ENCODE results near the gene MSH2.
A peak's percentile ranks its signal among the peaks of the same experiment; 100 is the strongest.

MSH2 gene

DNA sequence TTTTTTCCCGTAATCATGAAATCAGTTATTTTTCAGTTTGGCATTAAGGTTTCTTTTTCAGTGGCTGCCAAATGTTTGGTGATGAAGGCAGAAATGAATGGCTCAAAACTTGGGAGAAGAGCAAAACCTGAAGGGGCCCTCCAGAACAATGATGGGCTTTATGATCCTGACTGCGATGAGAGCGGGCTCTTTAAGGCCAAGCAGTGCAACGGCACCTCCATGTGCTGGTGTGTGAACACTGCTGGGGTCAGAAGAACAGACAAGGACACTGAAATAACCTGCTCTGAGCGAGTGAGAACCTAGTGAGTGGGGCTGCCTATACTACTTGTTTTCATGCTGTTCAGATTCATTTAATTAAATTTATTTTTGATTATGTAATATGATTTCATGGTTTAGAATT, 29.2 kb upstream of the MSH2 start:
- no peaks in the 10 kb centered on the region for H3K27me3 ChIP-seq
- no peak overlapping the region for H3K27ac ChIP-seq
- no peak for TF ChIP-seq Cebpa-rat (IDR thresholded peaks at IDR 0.05)
- H4K20me1 ChIP-seq, result no peaks in the 10 kb centered on the region
- H3K4me1 ChIP-seq, result no peaks in the 10 kb centered on the region
- no peaks in the 10 kb centered on the region for H3K36me3 ChIP-seq
- H3K9me3 ChIP-seq (replicated peaks in 1 of 11), result peaks cover 11 to 15% (median 12%) of the 10 kb centered on the region in 11 experiments; a peak in 21 of 22 replicates
- no peak overlapping the region for H3K4me3 ChIP-seq
- H3K9ac ChIP-seq, result no peak overlapping the region
- H3K4me2 ChIP-seq, result no peak overlapping the region

DNA sequence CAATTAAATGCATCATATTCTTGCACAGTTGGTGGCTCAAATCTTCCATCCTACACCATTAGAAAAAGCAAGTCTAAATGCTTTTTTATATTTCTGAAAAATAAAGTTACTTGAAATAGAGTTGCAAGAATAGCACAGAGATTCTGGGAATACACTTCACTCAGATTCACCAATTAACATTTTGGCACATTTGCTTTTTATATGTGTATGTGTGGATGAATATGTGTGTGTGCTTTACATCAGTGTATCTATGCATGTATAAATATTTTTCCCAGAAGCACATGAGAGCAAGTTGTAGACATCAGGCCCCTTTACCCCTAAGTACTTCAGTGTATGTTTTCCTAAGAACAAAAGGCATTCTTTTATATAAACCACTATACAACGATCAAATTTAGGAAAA, 27.6 kb upstream of the MSH2 start:
- H3K9me3 ChIP-seq (replicated peaks in 1 of 11), result no peaks in the 10 kb centered on the region
- H3K4me3 ChIP-seq, result no peak overlapping the region
- H3K4me1 ChIP-seq, result no peaks in the 10 kb centered on the region
- TF ChIP-seq Cebpa-rat (IDR thresholded peaks at IDR 0.05), result no peak
- H3K9ac ChIP-seq, result no peak overlapping the region
- H3K27ac ChIP-seq, result no peak overlapping the region
- H3K4me2 ChIP-seq, result no peak overlapping the region
- H3K27me3 ChIP-seq, result no peaks in the 10 kb centered on the region
- H4K20me1 ChIP-seq, result no peaks in the 10 kb centered on the region
- H3K36me3 ChIP-seq, result no peaks in the 10 kb centered on the region

DNA sequence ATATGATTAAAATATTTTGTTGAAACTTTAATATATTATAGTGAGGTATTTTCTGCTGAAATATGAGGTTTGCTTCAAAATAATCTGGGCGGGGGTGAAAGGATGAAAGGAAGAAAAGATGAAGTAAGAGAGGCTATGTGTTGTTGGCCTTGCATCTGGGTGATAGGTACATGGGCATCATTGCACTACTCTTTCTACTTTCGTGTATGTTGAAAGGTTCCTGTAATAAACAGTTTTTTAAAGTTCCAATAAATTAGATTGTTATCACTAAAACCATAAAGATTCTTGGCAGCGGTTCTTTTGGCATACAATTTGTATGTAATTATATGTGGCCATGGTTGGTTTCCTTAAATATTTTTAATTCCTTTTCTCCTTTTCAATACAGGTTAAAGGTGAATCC, 23.6 kb upstream of the MSH2 start:
- H3K36me3 ChIP-seq, result no peaks in the 10 kb centered on the region
- no peak overlapping the region for H3K9ac ChIP-seq
- H3K27ac ChIP-seq, result no peak overlapping the region
- no peaks in the 10 kb centered on the region for H3K9me3 ChIP-seq (replicated peaks in 1 of 11)
- no peaks in the 10 kb centered on the region for H4K20me1 ChIP-seq
- no peak overlapping the region for H3K4me3 ChIP-seq
- no peaks in the 10 kb centered on the region for H3K27me3 ChIP-seq
- no peak overlapping the region for H3K4me2 ChIP-seq
- no peaks in the 10 kb centered on the region for H3K4me1 ChIP-seq
- no peak for TF ChIP-seq Cebpa-rat (IDR thresholded peaks at IDR 0.05)

DNA sequence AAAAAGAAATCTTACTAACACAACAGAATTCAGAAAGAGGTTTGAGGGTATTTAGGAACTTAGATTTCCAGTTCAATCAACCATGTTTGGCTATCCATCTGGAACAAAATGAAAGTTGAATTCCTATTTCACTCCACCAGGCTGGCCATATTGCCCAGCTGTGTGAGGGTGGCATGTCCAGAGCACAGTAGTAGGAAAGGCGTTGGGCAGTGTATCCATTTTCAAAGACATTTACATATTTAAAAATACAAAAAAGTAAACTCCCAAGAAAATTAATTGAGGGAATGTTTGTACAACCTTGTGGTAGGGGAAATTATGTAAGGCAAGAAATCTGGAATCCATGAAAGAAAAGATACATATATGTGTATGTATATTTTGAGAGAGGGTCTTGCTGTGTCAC, 21.5 kb upstream of the MSH2 start:
- Histone ChIP-seq H3K9ac (no peak overlapping the region), H3K9me3 (replicated peaks in 1 of 11) (no peaks in the 10 kb centered on the region), H3K4me3 (no peak overlapping the region), H3K4me2 (no peak overlapping the region), H3K27ac (no peak overlapping the region), H3K4me1 (no peaks in the 10 kb centered on the region), H3K36me3 (no peaks in the 10 kb centered on the region), H3K27me3 (no peaks in the 10 kb centered on the region), H4K20me1 (no peaks in the 10 kb centered on the region)
- no peak for TF ChIP-seq Cebpa-rat (IDR thresholded peaks at IDR 0.05)

DNA sequence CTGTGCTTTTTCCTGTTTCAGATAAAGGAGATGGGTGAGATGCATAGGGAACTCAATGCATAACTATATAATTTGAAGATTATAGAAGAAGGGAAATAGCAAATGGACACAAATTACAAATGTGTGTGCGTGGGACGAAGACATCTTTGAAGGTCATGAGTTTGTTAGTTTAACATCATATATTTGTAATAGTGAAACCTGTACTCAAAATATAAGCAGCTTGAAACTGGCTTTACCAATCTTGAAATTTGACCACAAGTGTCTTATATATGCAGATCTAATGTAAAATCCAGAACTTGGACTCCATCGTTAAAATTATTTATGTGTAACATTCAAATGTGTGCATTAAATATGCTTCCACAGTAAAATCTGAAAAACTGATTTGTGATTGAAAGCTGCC, 16.4 kb upstream of the MSH2 start:
- no peak for TF ChIP-seq Cebpa-rat (IDR thresholded peaks at IDR 0.05)
- Histone ChIP-seq H3K9ac (no peak overlapping the region), H3K4me3 (no peak overlapping the region), H4K20me1 (no peaks in the 10 kb centered on the region), H3K4me2 (no peak overlapping the region), H3K4me1 (peaks cover 0 to 11% (median 0%) of the 10 kb centered on the region in 10 experiments; a peak in 6 of 20 replicates), H3K27ac (no peak overlapping the region), H3K9me3 (replicated peaks in 1 of 11) (no peaks in the 10 kb centered on the region), H3K27me3 (no peaks in the 10 kb centered on the region), H3K36me3 (no peaks in the 10 kb centered on the region)

DNA sequence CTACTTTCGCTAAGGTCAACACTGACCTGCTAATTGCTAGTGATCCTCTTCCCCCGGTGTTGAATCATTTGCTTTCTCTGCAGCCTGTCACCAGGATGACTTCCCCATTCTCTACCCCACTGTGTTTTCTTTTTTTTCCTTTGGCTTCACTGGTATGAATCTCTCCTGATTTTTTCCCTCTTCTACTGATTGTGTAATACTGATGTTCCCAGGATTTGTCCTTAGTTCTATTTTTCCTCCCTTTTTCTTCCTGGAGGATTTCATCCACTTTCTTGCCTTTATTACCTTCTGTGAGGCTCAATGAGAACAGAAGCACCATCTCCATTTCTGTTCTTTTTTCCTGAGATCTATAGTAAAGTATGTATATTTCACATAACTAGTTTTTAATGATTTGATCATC, 14.1 kb upstream of the MSH2 start:
- Histone ChIP-seq H3K27ac (no peak overlapping the region), H3K4me3 (no peak overlapping the region), H4K20me1 (no peaks in the 10 kb centered on the region), H3K36me3 (no peaks in the 10 kb centered on the region), H3K27me3 (no peaks in the 10 kb centered on the region), H3K9me3 (replicated peaks in 1 of 11) (no peaks in the 10 kb centered on the region), H3K9ac (0 out of 22 replicates have a peak overlapping the region, but pooled peaks of 1 of the 11 experiments have one; percentile 2), H3K4me2 (peak overlapping the region in 3 of 11 experiments; percentile 11 to 55 (median 25); a peak in 4 of 22 replicates), H3K4me1 (peaks cover 0 to 11% (median 0%) of the 10 kb centered on the region in 10 experiments; a peak in 6 of 20 replicates)
- peak in 1 of 11 experiments; percentile 24; a peak in 1 of 22 replicates for TF ChIP-seq Cebpa-rat (IDR thresholded peaks at IDR 0.05)

DNA sequence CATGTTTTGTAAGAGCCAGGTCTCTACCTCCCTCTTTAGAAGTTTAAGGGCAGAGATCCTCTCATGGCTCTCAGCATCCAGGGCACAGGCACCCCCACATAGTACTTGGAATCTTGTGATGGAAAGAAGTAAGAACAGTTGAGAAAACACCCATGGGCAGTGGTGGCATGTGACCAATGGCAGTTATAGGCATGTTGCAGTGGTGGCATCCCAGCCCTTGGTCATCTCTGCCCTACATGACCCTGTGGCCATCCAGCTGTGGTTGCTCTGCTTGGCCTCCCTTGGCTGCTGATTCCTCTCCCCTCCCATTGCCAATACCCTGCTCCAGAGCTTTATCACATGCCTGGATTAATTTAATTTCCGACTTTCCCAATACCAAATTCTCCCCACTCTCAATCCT, 13.3 kb upstream of the MSH2 start:
- TF ChIP-seq Cebpa-rat (IDR thresholded peaks at IDR 0.05), result no peak
- H3K27ac ChIP-seq, result no peak overlapping the region
- H4K20me1 ChIP-seq, result no peaks in the 10 kb centered on the region
- peaks cover 0 to 11% (median 0%) of the 10 kb centered on the region in 10 experiments; a peak in 6 of 20 replicates for H3K4me1 ChIP-seq
- no peak overlapping the region for H3K4me2 ChIP-seq
- H3K27me3 ChIP-seq, result no peaks in the 10 kb centered on the region
- no peak overlapping the region for H3K9ac ChIP-seq
- no peak overlapping the region for H3K4me3 ChIP-seq
- no peaks in the 10 kb centered on the region for H3K9me3 ChIP-seq (replicated peaks in 1 of 11)
- no peaks in the 10 kb centered on the region for H3K36me3 ChIP-seq

DNA sequence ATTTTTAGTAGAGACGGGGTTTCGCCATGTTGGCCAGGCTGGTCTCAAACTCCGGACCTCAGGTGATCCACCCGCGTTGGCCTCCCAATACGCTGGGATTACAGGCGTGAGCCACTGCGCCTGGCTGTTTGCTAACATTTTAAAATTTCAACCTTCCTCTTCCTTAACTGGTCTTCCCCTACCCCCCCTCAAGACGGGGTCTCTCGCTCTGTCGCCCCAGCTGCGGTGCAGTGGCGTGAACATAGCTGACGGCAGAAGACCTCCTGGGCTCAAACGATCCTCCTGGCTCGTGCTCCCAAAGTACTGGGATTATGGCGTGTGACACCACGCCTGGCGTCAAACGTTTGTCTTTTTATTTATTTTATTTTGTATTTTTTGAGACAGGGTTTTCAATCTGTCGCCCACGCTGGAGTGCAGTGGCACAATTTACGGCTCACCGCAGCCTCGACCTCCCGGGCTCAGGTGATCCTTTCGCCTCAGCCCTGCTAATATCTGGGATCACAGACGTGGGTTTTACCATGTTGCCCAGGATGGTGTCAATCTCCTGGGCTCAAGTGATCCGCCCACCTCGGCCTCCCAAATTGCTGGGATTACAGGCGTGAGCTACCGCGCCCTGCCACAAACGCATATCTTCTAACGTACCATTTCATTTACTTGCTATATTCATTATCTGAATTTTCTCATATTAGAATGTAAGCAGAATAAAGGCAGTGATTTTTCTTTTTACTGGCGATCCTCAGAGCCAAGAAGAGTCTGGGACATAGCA, 984 bp upstream of the MSH2 start:
- TF ChIP-seq Cebpa-rat (IDR thresholded peaks at IDR 0.05), result no peak
- peak overlapping the region; percentile 86 to 93 (median 88) for H3K4me3 ChIP-seq
- H3K9ac ChIP-seq, result peak overlapping the region; percentile 20 to 93 (median 89); a peak in 19 of 22 replicates
- H3K4me1 ChIP-seq, result peaks cover 17 to 22% (median 20%) of the 10 kb centered on the region in 10 experiments
- H4K20me1 ChIP-seq, result peaks cover 0 to 12% (median 2%) of the 10 kb centered on the region in 11 experiments; a peak in 9 of 22 replicates
- H3K9me3 ChIP-seq (replicated peaks in 1 of 11), result peaks cover 0 to 19% (median 17%) of the 10 kb centered on the region in 11 experiments; a peak in 18 of 22 replicates
- H3K27ac ChIP-seq, result peak overlapping the region in 8 of 11 experiments; percentile 71 to 91 (median 88); a peak in 15 of 22 replicates
- peaks cover 0 to 24% (median 18%) of the 10 kb centered on the region in 11 experiments; a peak in 19 of 22 replicates for H3K36me3 ChIP-seq
- no peaks in the 10 kb centered on the region for H3K27me3 ChIP-seq
- H3K4me2 ChIP-seq, result peak overlapping the region; percentile 75 to 97 (median 86)

DNA sequence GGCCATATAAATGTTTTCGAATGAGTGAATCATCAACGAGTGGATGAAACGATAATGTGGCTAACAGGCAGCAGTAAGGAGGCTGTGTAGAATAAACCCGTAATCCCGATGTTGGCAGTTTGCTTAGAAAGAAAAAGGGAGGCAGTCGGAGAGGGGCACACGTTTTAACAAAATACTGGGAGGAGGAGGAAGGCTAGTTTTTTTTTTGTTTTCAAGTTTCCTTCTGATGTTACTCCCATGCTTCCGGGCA, 476 bp upstream of the MSH2 start:
- TF ChIP-seq Cebpa-rat (IDR thresholded peaks at IDR 0.05), result no peak
- Histone ChIP-seq H3K36me3 (peaks cover 0 to 29% (median 23%) of the 10 kb centered on the region in 11 experiments; a peak in 19 of 22 replicates), H4K20me1 (peaks cover 0 to 17% (median 7%) of the 10 kb centered on the region in 11 experiments; a peak in 9 of 22 replicates), H3K27me3 (no peaks in the 10 kb centered on the region), H3K4me1 (peaks cover 17 to 22% (median 20%) of the 10 kb centered on the region in 10 experiments), H3K27ac (peak overlapping the region in 9 of 11 experiments; percentile 3 to 91 (median 88); a peak in 15 of 22 replicates), H3K4me2 (peak overlapping the region; percentile 75 to 97 (median 86)), H3K4me3 (peak overlapping the region; percentile 86 to 93 (median 88)), H3K9me3 (replicated peaks in 1 of 11) (peaks cover 0 to 24% (median 22%) of the 10 kb centered on the region in 11 experiments; a peak in 18 of 22 replicates), H3K9ac (peak overlapping the region; percentile 20 to 93 (median 89); a peak in 20 of 22 replicates)

All from BLaER1 treated with 17β-estradiol and CSF1 and Interleukin-3, amounts not matched to agents 10 nM and 100 nM (cell line).